Neural progenitor cell (in vitro differentiated cells): ENCODE measurements around the gene NUCB1.

Experiments
- EZH2 ChIP-seq: fragments of 200-600 bp; sonication (generic); IDR thresholded peaks from 2 replicates; pipeline ENCODE4 v1.6.1; 2017; ENCODE audit warnings: antibody characterized with exemption, mild to moderate bottlenecking, moderate library complexity
- EZH2phosphoT487 ChIP-seq: fragments of 200-600 bp; sonication (generic); IDR thresholded peaks from 2 replicates; pipeline ENCODE4 v1.6.1; 2017; ENCODE audit warnings: antibody characterized with exemption
- TF ChIP-seq, protein P1 (sequence below): fragments of 200-600 bp; sonication (generic); IDR thresholded peaks from 2 replicates; pipeline ENCODE4 v1.5.1; 2017; ENCODE audit warnings: antibody characterized with exemption, mild to moderate bottlenecking

DNA sequence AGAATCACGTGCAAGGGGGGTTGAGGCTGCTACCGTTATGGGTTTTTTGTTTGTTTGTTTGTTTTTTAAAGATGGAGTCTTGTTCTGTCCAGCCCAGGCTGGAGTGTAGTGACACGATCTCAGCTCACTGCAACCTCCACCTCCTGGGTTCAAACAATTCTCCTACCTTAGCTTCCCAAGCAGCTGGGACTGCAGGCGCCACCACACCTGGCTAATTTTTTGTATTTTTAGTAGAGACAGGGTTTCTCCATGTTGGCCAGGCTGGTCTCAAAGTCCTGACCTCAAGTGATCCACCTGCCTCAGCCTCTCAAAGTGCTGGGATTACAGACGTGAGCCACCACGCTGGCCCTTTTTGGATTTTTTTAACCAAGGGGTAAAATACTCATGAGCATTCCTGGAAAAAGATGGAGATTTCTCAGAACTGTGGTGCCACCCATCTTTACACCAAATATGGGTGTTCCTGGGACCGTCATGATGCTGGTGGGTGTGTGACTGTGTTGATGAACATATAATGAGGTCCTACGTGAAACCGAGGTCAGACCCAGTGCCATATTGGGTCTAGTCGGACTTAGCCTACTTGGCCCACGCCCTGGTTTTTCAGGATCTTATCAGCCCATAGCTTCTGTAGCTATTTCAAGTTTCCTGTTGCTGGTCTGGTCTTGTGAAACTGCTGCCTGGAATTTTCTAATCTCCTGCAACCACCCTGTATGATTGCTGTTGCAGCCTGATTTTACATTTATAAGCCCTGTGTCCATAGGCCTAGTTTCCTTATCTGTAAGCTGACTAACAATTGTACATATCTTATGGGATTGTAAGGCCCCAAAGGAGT is 21.7 kb upstream of the NUCB1 start:
- TF ChIP-seq, protein P1, sequence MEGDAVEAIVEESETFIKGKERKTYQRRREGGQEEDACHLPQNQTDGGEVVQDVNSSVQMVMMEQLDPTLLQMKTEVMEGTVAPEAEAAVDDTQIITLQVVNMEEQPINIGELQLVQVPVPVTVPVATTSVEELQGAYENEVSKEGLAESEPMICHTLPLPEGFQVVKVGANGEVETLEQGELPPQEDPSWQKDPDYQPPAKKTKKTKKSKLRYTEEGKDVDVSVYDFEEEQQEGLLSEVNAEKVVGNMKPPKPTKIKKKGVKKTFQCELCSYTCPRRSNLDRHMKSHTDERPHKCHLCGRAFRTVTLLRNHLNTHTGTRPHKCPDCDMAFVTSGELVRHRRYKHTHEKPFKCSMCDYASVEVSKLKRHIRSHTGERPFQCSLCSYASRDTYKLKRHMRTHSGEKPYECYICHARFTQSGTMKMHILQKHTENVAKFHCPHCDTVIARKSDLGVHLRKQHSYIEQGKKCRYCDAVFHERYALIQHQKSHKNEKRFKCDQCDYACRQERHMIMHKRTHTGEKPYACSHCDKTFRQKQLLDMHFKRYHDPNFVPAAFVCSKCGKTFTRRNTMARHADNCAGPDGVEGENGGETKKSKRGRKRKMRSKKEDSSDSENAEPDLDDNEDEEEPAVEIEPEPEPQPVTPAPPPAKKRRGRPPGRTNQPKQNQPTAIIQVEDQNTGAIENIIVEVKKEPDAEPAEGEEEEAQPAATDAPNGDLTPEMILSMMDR: no peak
- TF ChIP-seq EZH2 (no peak), EZH2phosphoT487 (no peak)
